GM12872 (cell line): ENCODE measurements around the gene NRIP1.

Experiments
- TF ChIP-seq, protein P1 (sequence below): IDR thresholded peaks from 3 replicates; pipeline ENCODE4 v1.5.1; 2011; ENCODE audit warnings: low read depth, mild to moderate bottlenecking, low read length, moderate library complexity; ENCODE audit not compliant: insufficient read depth

Gene NRIP1

GRCh38 chr21:15037900-15038293, 26.9 kb downstream of the NRIP1 start:
- TF ChIP-seq, protein P1, sequence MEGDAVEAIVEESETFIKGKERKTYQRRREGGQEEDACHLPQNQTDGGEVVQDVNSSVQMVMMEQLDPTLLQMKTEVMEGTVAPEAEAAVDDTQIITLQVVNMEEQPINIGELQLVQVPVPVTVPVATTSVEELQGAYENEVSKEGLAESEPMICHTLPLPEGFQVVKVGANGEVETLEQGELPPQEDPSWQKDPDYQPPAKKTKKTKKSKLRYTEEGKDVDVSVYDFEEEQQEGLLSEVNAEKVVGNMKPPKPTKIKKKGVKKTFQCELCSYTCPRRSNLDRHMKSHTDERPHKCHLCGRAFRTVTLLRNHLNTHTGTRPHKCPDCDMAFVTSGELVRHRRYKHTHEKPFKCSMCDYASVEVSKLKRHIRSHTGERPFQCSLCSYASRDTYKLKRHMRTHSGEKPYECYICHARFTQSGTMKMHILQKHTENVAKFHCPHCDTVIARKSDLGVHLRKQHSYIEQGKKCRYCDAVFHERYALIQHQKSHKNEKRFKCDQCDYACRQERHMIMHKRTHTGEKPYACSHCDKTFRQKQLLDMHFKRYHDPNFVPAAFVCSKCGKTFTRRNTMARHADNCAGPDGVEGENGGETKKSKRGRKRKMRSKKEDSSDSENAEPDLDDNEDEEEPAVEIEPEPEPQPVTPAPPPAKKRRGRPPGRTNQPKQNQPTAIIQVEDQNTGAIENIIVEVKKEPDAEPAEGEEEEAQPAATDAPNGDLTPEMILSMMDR = no peak

DNA sequence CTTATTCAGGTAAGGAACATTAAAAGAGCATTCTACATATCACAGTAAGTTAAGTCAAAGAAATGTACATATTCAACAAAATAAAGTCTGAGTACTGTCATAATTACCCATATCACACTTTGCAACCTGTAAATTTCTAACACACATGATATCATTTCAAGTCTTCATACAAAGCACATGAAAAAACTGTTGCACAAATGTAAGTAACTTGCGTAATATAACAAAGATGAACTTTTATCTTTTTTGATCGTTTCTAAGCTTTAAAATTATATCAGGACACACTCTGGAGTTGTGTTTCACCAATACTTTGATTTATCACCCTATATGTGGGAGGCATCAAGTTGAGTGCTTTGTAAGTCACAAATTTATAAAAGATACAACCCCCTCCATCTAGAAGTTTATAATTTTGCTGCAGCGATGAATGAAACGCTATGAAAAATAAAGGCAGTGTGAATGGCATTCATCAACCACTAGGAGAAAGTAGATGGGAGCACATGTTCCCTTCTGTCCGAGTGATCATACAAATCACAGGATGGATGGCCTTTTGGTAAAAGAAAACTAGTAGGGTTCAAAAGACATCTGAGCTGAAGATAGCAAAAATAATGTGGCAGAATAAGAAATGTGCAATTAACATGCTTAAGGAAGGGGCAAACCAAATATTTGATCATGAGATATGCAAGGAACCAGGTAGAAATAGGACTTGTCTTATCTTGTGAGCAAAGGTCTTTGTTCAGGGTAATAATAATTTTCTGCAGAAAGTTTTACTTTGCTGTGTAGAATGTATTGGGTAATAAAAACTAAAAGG, 27.5 kb downstream of the NRIP1 start:
- TF ChIP-seq, protein P1 = no peak

GRCh38 chr21:15036189-15036588, 28.6 kb downstream of the NRIP1 start:
- TF ChIP-seq, protein P1 = no peak

- TF ChIP-seq, protein P1 = no peak
Observed at GRCh38 chr21:15034126-15034853, 30.5 kb downstream of the NRIP1 start.

GRCh38 chr21:15031790-15032357, 32.9 kb downstream of the NRIP1 start:
- TF ChIP-seq, protein P1 = no peak

GRCh38 chr21:15029077-15029476, 35.7 kb downstream of the NRIP1 start:
- TF ChIP-seq, protein P1 = no peak

- TF ChIP-seq, protein P1 = no peak
Observed at GRCh38 chr21:15028186-15028585, 36.6 kb downstream of the NRIP1 start.
